HG02759 (cell line): ENCODE results near the gene SLC9A9.
"Not testable (repeated sequence)": the region's sequence is repeated elsewhere in the genome, so short reads cannot be mapped to it uniquely, and the experiment has no call there.

Source experiments
- ATAC-seq: cut with Tn5 transposase; IDR thresholded peaks from one replicate; pipeline ENCODE4 v1.9.1; 2021; ENCODE audit warnings: mild to moderate bottlenecking, moderate library complexity; ENCODE audit not compliant: unreplicated experiment

SLC9A9 gene

GRCh38 chr3:143698682-143699303 lies 149.5 kb downstream of the SLC9A9 start:
- ATAC-seq, result no peak

- ATAC-seq, result no peak
Measured at GRCh38 chr3:143697975-143698374, 150.3 kb downstream of the SLC9A9 start.

DNA sequence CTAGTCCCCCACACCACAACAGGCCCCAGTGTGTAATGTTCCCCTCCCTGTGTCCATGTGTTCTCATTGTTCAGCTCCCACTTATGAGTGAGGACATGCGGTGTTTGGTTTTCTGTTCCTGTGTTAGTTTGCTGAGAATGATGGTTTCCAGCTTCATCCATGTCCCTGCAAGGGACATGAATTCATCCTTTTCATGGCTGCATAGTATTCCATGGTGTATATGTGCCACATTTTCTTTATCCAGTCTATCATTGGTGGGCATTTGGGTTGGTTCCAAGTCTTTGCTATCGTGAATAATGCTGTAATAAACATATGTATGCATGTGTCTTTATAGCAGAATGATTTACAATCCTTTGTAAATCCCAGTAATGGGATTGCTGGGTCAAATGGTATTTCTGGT lies 152.9 kb downstream of the SLC9A9 start:
- not testable (repeated sequence) for ATAC-seq

DNA sequence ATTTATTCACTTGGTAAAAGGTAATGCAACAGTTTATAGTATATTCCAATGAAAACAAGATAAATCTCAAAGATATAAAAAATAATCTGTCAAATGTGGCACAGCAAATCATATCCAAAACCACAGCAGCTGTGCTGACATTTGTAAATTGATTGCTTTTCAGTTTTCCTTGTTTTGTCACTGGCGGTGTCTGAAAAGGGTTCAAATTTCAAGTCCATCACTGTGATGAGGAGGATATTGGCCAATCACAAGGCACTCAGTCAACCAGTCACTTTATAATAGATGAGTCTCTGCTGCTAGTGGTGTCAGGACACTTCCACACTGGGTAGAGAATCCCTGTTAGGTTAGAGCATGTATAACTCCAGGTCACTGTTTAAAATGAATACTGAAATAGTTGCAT lies 154.8 kb downstream of the SLC9A9 start:
- ATAC-seq, result no peak

DNA sequence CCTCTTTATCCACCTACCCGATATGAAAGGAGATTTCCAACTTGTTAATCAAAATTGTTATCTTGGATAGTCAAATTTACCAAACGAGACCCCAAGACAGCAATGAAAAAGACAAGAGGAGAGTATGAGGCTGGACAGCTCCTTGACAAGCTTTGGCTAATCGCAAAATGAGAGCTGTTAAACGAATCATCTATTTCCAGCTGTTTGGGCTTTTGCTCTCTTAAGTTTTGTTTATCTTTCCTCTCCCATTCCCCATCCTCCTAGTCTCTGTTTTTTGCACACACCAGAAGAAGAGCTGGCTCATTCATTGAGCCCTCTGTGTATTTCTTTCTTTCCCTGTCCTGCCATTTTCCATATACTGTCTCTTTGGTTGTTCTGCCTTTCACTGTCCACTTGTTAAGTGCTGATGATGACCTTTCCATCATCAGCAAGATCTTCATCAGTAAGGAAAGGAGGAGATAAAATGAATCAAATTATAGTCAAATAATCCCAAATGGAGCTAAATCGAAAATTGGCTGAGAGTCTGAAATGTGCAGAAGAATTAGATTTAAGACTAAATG lies 161.6 kb downstream of the SLC9A9 start:
- no peak for ATAC-seq

GRCh38 chr3:143685491-143685890 lies 162.8 kb downstream of the SLC9A9 start:
- ATAC-seq, result no peak

DNA sequence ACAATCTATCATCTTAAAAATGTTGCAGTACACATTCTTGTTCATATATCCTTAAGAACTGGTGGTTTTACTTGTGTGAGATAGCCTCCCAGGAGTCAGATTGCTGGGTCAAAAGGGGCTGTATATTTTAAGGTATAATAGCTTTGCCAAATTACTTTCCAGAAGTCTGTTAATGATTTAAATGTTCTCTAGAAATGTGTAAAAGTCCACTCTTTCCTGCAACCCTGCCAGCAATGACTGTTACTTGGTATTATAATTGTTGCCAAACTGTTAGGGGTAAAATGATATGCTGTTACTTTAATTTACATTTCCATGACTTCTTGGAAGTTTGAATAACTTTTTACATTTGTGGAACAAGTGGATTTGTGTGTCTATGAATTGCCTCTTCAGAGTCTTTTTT lies 170.8 kb downstream of the SLC9A9 start:
- ATAC-seq, result no peak

DNA sequence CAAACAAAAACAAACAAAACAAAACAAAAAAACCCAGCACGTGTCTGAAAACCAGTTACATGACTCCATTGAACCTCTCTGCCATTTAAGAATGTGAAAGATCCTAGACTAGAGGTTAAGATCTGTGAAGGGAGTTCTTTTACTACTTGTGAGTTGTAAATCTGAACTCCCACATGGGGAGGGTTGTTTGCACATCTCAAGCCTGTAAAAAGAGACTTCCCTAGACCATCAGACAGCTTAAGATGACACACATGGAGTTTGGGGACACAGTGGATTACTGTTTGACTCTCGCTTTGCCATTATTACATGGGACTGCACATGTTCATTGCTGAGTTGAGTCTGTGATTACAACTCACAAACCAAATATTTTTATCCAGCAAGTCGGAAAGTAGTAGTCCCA lies 171.5 kb downstream of the SLC9A9 start:
- no peak for ATAC-seq

DNA sequence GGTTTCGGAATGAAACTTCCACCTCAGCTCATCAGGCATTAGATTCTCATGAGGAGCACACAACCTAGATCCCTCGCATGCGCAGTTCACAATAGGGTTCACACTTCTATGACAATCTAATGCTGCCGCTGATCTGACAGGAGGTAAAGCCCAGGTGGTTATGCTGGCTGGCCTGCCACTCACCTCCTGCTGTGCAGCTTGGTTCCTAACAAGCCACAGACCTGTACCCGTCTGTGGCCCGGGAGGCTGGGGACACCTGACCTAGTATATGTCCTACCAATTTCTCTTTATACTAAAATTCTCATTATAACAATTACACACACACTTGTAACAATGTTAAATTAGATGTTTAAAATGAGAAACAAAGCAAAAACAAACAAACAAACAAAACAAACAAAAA lies 172.2 kb downstream of the SLC9A9 start:
- ATAC-seq, result no peak

- peak; percentile 78 for ATAC-seq
Measured at GRCh38 chr3:143674100-143674968, 173.9 kb downstream of the SLC9A9 start.

- ATAC-seq, result no peak
Measured at GRCh38 chr3:143672396-143673165, 175.7 kb downstream of the SLC9A9 start.

DNA sequence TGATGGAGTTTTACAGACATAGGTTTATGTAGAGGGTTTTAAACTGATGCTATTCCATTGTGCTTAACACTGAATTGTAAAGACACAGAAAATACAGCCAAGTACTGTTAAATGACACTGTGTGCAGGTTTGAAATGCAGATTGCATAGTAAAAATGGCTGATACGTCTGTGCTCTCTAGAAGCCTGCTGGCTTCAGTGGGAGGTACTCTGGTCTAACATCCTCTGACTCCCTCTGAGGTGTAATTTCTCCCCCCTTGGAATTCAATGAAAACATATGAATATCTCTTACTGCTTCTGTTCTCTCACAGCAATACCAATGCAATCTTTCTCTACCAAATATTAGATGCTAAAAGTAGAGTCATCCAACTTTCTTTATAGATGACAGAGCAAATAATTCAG lies 176.6 kb downstream of the SLC9A9 start:
- no peak for ATAC-seq

GRCh38 chr3:143668924-143669790 lies 179.1 kb downstream of the SLC9A9 start:
- peak; percentile 86 for ATAC-seq

DNA sequence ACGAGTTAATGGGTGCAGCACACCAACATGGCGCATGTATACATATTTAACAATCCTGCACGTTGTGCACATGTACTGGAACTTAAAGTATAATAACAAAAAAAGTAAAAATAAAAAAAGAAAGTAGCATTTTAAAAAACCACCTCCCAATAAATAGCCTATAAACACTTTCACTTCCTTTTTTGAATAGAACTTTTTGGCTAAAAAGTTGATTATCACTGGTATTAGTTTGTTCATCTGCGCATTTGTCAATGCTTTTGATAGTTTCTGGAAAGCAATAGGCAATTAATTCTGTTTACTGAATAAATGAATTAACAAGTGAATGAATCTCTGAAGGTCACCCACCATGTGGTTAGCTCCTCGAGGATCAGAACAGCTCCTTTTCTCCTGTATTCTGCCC lies 179.9 kb downstream of the SLC9A9 start:
- ATAC-seq, result no peak

- ATAC-seq, result no peak
Measured at GRCh38 chr3:143661677-143662076, 186.6 kb downstream of the SLC9A9 start.

GRCh38 chr3:143658861-143659260 lies 189.4 kb downstream of the SLC9A9 start:
- ATAC-seq, result no peak

GRCh38 chr3:143658116-143658515 lies 190.2 kb downstream of the SLC9A9 start:
- no peak for ATAC-seq

DNA sequence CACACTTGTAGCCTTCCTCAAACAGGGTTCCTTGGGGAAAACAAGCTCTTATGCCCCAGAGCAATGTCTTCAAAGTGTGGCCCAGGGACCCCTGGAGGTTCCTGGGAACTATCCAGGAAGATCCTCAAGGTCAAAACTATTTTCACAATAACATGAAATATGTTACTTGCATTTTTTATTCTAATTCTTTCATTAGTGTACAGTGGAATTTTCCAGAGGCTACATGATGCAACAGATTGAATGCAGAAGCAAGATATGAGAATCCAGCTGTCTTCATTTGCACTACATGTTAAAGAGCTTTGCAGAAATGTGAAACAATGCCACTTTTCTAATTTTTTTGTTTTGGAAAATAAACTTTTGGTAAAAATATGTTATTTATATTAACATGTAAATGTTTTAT lies 190.9 kb downstream of the SLC9A9 start:
- no peak for ATAC-seq

DNA sequence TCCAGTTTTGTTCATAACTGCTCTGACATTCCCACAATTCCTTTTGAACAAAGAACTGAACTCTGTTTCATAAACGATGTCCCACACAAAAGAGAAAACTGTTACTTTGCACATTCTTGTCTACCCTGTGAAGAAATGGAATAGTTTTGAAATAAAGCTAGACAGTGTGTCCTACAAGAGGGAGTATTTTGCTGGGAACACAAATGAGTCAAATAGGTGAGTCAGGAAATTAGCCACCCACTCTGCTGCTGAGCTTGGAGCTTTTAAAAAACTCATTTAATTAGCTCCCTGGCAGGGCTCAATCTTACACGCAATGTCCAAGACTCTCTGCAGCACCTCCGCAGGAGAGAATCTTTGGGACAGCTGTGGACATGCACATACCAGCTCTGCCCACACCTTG lies 193.4 kb downstream of the SLC9A9 start:
- no peak for ATAC-seq

- no peak for ATAC-seq
Measured at GRCh38 chr3:143653935-143654334, 194.3 kb downstream of the SLC9A9 start.
